Middle frontal gyrus (tissue), 1 donor: ENCODE measurements around the gene USP35.
"Not testable (repeated sequence)": the region's sequence is repeated elsewhere in the genome, so short reads cannot be mapped to it uniquely, and the experiment has no call there.

Experiments
- DNase-seq: peaks from one replicate; pipeline ENCODE4 v3.0.0-alpha.2; 2015; ENCODE audit warnings: low spot score; ENCODE audit errors: extremely low spot score

The USP35 gene

DNA sequence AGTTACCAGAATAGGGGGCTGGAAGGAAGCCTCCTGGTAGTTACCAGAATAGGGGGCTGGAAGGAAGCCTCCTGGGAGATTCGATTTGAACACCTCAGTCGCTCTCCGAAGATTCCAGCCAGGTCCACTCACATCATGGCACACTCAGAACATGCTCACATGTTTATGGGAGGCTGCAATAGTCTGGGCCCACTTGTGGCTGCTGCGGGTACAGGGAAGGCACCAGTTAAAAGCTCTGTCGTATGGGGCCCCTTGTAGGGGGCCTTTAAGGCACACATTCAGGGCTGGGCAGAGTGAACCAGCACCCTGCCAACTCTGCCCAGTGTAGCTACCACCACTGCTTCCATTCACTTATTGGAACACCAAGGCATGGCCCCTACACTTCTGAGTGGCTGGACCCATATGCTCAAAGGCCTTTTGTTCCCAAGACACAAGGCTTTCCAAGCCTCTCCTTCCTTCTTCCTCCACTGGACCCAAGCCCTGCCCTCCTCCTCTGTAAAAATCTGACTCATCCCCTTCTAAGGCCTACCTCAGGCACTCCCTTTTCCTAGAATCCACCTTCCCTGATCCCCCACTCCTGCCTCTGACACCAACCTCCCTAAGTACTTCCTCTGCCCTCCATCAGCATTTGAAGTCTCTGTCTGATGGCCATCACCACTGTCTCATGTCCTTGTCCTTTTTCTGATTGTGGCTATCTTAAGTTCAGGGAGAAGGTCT, 28.0 kb downstream of the USP35 start:
- no peak for DNase-seq

- no peak for DNase-seq
Observed at GRCh38 chr11:78217650-78218541, 29.2 kb downstream of the USP35 start.

DNA sequence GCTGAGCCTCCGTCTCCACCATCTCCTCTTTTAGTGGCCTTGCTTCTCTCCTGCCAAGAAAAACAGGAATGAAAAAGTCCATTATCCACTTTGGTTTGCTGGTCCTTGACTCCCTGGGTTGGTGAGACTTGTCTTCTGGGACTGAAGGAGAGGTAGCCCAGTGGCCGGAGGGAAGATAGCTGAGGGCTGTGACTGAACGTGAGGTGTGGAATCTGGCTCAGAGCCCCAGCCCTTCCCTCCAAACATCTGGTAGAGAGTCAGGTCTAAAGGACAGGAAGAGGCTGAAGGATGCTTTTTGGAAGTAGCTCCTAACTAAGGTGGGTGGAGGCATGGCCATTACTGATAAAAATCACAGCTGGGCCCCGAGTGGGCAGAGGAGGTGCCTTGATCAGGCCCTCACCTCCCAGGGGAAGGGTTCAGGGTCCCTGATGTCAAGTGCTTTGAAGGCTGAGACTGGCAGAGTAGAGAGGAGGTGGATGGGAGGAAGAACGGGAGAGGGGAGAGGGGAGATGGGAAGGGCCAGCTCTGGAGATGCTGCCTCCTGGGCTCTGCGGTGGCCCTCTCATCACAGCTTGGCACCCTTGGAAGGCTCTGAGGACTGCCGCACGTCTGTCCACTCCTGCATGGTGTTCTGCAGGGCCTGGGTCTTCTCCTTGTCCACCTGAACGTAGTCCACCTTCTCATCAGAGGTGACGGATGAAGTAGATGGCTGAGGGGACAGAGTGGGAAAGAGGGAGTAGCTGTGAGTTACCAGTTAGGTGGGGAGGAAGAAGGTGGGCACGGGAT, 30.2 kb downstream of the USP35 start:
- DNase-seq: no peak

GRCh38 chr11:78219493-78220217, 30.9 kb downstream of the USP35 start:
- no peak for DNase-seq

GRCh38 chr11:78220218-78221157, 31.8 kb downstream of the USP35 start:
- no peak for DNase-seq

DNA sequence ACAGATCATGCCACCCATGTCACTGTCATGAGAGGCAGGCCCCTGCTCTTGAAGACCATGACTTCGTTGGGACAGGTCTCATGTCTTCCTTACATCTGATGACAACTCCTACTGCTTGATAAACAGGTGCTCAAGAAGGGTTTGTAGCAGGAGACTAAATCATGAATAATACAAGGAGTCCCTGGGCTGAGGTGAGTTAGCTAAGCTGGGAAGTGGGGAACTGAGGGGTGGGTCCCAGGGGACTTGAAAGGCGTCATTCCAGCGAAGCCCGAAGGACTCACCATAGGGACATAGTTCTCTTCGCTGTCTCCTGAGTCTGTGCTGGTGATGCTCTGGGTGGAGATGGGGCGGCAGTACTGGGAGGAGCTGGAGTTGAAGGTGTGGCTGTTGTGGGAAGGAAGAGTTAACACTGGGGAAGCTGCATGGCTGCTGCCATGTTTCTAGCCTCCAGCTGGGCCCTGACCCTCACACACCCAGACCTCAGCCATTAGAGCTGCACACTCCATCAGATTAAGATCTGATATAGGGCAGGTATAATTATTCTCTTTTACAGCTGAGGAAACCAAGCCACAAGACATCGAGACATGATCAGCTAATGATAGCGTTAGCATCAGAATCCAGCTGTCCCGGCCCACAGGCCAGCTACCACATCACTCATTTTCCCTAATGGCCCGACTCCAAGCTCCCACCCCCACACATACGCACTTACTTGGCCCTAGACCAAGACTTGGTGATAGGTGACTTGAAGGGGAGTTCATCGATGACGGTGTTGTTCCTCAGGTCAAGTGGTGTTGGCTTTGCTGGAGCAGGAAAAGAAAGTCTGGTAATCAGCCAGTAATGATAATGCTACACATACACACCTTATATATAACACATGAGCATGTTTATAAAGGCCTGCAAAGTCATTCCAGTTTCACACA, 32.9 kb downstream of the USP35 start:
- no peak for DNase-seq

GRCh38 chr11:78222726-78223125, 34.0 kb downstream of the USP35 start:
- DNase-seq: not testable (repeated sequence)

DNA sequence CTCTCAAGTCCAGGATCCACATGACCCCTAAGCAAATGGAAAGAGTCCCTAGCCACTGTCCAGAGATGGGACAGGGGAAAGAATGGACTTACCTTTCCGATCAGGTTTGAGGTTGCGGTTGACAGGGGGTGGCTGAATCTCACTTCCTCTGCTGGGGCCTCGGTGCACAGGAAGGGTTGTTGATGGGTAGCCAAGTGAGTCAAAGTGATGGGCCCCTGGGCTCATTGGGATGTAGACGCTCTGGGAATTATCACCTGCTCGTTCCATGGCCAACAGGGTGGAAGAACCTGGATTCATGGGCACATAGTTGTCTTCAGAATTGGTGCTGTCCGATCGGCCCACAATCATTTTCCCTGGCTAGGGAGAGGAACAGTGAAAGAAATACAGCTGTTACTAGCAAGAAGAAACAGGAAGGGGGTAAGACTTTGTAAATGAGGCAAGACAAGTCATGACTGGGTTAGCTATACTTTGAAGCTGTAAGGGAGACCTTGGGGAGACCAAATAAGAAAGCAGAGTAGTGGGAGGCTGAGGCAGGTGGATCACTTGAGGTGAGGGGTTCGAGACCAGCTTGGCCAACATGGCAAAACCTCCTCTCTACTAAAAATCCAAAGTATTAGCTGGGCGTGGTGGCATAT, 34.7 kb downstream of the USP35 start:
- no peak for DNase-seq

DNA sequence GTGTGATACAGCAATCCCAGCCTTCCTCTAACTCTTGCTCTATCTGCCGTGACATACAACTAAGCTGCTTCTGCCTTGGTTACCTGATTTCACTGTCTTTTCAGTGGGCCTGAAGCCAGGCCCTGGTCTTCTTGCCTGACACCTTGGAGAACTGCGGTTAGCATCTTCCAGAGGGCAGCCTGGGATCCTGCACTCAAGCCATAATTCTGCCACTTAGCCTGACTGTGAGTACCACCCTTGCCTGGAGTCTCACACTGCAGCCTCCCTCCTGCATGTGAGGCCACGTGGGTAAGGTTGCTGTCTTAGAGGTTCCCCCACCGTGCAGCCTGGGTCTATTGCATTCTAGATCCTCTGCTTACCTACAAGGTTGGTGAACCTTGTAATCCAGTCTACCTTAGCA, 35.8 kb downstream of the USP35 start:
- DNase-seq: no peak

DNA sequence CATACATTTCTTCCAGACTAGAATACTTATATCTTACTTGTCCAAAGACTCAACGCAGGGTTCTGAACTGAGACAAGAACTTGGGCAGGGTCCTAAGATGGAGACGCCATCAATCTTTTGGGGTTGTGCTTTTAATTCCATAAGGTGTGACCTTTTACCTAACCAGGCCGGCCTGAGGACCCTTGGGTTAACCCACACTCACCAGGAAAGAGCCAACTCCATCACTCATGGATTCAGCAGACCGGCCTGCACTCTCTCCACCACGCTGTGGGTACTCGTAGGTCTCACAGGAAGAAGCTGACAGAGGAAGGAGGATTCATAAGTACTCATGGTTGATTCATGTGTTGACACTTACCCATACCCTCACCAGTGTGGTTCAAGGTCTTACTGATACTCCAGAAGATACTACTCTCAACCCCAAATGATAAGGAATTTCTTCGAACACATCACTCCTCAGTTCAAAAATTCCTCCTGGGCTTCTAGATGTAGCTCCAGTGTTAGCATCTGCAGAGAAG, 36.2 kb downstream of the USP35 start:
- DNase-seq: no peak

DNA sequence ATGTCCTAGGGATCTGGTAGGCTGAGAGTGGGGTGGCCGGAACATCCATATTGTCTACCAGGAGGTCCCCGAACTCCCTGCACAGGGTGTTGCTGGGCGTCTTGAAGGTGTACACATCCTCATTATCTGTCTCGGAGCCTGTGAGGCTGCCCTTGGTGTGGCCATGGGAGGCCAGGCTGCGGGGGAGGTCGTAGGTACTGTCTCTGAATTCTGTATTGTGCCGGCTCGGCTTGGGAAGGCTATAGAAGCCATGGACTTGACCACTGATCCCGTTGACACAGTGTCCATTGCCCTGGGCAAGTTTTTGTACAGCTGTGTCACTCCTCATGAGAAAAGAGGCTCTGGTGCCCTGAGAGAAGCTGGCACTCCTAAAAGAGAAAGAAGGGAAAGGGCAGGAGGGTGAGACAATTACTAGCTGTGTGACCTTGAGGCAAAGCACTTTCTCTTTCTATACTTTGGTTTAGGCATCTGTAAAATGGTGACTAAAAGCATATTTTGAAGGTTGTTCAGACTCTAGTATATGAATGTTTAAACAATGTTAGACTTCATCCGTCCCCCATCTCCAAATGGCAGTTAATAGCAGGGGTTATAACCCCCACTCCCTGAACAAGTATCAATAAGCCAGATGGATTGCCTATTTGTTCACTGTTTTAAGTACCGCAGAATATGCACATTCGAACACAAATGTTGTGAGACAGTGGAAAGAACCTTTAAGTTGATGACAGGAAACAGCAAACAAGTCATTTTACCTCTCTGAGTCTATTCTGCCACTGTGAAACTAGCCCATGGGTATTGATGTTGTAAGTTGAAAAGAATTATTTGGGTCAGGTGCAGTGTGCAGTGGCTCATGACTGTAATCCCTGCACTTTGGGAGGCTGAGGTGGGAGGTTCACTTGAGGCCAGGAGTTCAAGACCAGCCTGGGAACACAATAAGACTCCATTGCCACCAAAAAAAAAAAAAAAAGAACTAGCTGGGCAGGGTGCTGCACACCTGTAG, 38.3 kb downstream of the USP35 start:
- DNase-seq: no peak

DNA sequence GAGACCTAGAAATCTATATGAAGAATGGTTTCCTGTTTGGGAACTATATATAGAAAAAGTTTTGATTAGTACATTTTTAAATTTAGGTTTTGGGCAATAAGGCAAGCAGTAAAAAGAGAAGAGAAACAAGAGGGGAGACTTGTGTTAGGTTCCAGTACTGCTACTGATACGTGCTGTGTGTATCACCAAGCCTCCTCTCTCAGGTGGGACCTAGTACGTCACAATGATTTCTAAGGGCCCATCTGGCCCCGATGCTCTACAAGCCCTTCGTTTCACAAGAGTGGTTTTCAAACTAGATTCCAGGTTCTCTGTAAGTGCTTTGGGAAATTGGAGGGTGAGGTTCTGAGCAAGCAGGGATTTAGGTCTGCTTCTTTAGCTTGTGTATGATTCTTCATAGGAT, 39.2 kb downstream of the USP35 start:
- DNase-seq: no peak

- DNase-seq: no peak
Observed at GRCh38 chr11:78228467-78228866, 39.7 kb downstream of the USP35 start.

DNA sequence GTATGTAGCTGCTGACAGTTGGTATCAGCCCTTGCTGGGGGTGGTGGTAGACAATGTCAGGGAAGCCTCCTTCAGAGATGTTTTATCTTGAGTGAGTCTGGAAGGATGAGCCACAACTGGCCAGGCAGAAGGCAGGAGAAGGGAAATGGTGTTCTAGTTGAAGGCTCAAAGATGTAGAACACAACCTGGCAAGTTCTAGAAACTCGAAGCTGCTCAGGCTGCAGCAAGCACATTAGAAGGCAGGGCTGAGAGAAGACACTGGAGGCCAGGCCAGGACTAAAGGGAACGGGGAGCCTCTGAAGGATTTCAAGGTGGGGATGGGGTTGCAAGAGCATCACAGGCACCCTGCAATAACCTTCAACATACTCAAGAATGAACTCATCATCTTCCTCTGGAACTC, 40.4 kb downstream of the USP35 start:
- no peak for DNase-seq

DNA sequence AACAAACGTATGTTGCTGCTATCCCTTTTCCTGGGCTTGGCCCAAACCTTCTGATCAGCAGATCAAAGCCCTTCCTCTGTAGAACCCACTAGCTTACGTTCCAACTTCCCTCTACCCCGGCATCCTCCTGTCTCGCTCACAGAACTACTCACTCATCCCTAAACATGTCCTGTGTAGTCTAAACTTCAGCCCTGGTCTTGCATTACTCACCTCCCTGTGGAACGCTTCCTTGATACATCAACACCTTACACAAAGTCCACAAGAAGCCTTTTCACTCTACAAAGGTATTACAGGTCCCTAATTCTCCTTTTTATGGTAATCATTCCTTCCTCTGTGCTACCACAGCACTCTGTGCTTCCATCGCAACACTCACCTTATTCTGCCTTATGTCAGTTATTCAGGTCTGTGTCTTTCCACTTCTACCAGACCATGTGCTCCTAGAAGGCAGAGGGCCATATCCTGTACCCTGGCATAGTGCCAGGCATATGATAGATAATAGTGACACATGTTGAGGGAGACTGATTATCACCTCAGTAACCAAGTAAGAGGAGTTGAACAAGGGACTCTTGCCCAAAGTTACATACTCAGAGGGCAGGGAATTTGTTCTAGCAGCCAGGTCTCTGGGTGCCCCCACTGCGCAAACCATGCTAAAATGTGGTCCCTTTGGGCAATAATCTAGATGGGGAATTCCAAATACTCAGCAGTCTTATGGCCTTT, 41.6 kb downstream of the USP35 start:
- DNase-seq: no peak

DNA sequence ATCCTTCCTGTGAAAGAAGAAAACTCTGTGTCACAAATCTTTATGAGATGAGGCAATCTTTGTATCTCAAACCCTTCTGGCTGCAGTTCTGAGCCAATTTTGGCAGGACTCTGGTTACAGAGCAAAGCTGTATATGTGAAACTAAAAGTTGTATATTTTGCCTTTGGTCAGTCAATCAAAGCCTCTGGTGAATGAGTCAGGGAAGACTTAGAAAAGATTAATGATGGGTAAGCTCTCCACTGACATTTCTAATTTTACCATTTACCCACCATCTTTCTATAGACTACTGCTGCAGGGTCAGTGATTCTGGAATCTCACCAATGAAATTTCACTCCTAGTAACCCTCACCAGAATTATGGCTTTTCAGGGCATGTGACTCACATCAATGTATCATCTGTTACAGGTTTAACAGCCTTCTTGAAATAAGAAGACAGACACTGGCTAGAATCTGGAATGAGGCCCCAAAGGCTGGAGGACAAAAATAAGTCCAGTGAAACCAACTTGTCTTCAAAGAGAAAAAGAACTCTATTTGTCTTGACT, 43.3 kb downstream of the USP35 start:
- DNase-seq: no peak
